Neural cell (in vitro differentiated cells): ENCODE measurements around the gene ABI2. TPM values are rescaled to one million over a fixed set of nuclear protein-coding genes. Genes with fewer than 3 reads are reported as not detected.

Experiments
- H2AFZ ChIP-seq: fragments of 200-600, 300-800 bp; sonication (generic), shearing (Covaris generic); 2 replicates; pipeline ENCODE4 v1.6.0; 2014; ENCODE audit warnings: low read depth, mild to moderate bottlenecking, antibody characterized with exemption, low read length, moderate library complexity
- H3F3A ChIP-seq: fragments of 200-600 bp; shearing (Covaris generic); 2 replicates; pipeline ENCODE4 v1.6.1; 2016; ENCODE audit warnings: mild to moderate bottlenecking, moderate library complexity, mixed read lengths, antibody characterized with exemption, low read length; ENCODE audit not compliant: insufficient read depth, poor library complexity, severe bottlenecking
- H3K27ac ChIP-seq: fragments of 200-600, 300-800 bp; sonication (generic), shearing (Covaris generic); 2 replicates; pipeline ENCODE4 v1.5.1; 2014; ENCODE audit warnings: mild to moderate bottlenecking, low read length, moderate library complexity
- H3K27me3 ChIP-seq: fragments of 300-800, 200-600 bp; sonication (generic), shearing (Covaris generic); 2 replicates; pipeline ENCODE4 v1.6.0; 2014; ENCODE audit warnings: mild to moderate bottlenecking, low read depth, low read length, moderate library complexity; ENCODE audit not compliant: insufficient read depth
- H3K36me3 ChIP-seq: fragments of 300-800, 200-600 bp; sonication (generic), shearing (Covaris generic); 2 replicates; pipeline ENCODE4 v1.5.1; 2014; ENCODE audit warnings: mild to moderate bottlenecking, antibody characterized with exemption, low read length, moderate library complexity; ENCODE audit not compliant: insufficient read depth
- H3K4me2 ChIP-seq: fragments of 300-800, 200-600 bp; sonication (generic), shearing (Covaris generic); 2 replicates; pipeline ENCODE4 v1.6.0; 2014; ENCODE audit warnings: mild to moderate bottlenecking, low read length
- H3K4me3 ChIP-seq: fragments of 300-800, 200-600 bp; sonication (generic), shearing (Covaris generic); 2 replicates; pipeline ENCODE4 v1.5.1; 2014; ENCODE audit warnings: mild to moderate bottlenecking, low read length, moderate library complexity
- H3K79me2 ChIP-seq: fragments of 200-600 bp; shearing (Covaris generic); replicated peaks from 2 replicates; pipeline ENCODE4 v1.6.0; 2014; ENCODE audit warnings: mild to moderate bottlenecking, low read length, moderate library complexity; ENCODE audit not compliant: insufficient read depth
- H3K9ac ChIP-seq: fragments of 300-800, 200-600 bp; sonication (generic), shearing (Covaris generic); 2 replicates; pipeline ENCODE4 v1.6.1; 2016; ENCODE audit warnings: mild to moderate bottlenecking, low read length, mixed read lengths
- H3K9me2 ChIP-seq: fragments of 200-600 bp; shearing (Covaris generic); 2 replicates; pipeline ENCODE4 v1.6.1; 2016; ENCODE audit warnings: mild to moderate bottlenecking, low read length, mixed read lengths; ENCODE audit not compliant: insufficient read depth
- H3K9me3 ChIP-seq: fragments of 200-600, 300-800 bp; sonication (generic), shearing (Covaris generic); 2 replicates; pipeline ENCODE4 v1.6.1; 2016; ENCODE audit warnings: mild to moderate bottlenecking, mixed run types, low read length, moderate library complexity, mixed read lengths
- H4K20me1 ChIP-seq: fragments of 200-600 bp; shearing (Covaris generic); 2 replicates; pipeline ENCODE4 v1.6.1; 2016; ENCODE audit warnings: mild to moderate bottlenecking, mixed run types; ENCODE audit not compliant: insufficient read depth
- EP300 ChIP-seq: fragments of 450-650 bp; conservative IDR thresholded peaks from 2 replicates; pipeline ENCODE4 v1.6.1; 2014; ENCODE audit warnings: antibody characterized with exemption, mild to moderate bottlenecking, moderate library complexity; ENCODE audit not compliant: poor library complexity, severe bottlenecking
- EZH2 ChIP-seq: fragments of 200-600, 300-800 bp; shearing (Covaris generic), sonication (generic); IDR thresholded peaks from 2 replicates; pipeline ENCODE4 v1.6.1; 2014; ENCODE audit warnings: antibody characterized with exemption, low read length, borderline replicate concordance, mild to moderate bottlenecking; ENCODE audit not compliant: insufficient read depth, poor library complexity, severe bottlenecking
- MXI1 ChIP-seq: fragments of 450-650 bp; conservative IDR thresholded peaks from 2 replicates; pipeline ENCODE4 v1.6.1; 2014; ENCODE audit warnings: antibody characterized with exemption, mild to moderate bottlenecking; ENCODE audit not compliant: poor library complexity, severe bottlenecking
- POLR2AphosphoS5 ChIP-seq: IDR thresholded peaks from 2 replicates; pipeline ENCODE4 v1.6.1; 2012
- RAD21 ChIP-seq: fragments of 450-650 bp; conservative IDR thresholded peaks from 2 replicates; pipeline ENCODE4 v1.6.1; 2014; ENCODE audit warnings: antibody characterized with exemption, mild to moderate bottlenecking, moderate library complexity
- REST ChIP-seq: IDR thresholded peaks from 2 replicates; pipeline ENCODE4 v1.6.1; 2012; ENCODE audit warnings: borderline replicate concordance
- SMC3 ChIP-seq: fragments of 450-650 bp; conservative IDR thresholded peaks from 2 replicates; pipeline ENCODE4 v1.6.1; 2014; ENCODE audit warnings: antibody characterized with exemption, mild to moderate bottlenecking, moderate library complexity; ENCODE audit not compliant: poor library complexity
- TAF1 ChIP-seq: IDR thresholded peaks from 2 replicates; pipeline ENCODE4 v1.6.1; 2012; ENCODE audit warnings: low read depth
- polyA plus RNA-seq: library from polyadenylated mRNA; depleted of rRNA; stranded (reverse); fragments of >200 nt; gene quantifications from 2 replicates; pipeline ENCODE4 v1.2.3, GENCODE V29; 2014
- TF ChIP-seq, protein P1 (sequence below): fragments of 450-650 bp; IDR thresholded peaks from 2 replicates; pipeline ENCODE4 v1.5.1; 2014; ENCODE audit warnings: antibody characterized with exemption, mild to moderate bottlenecking, moderate library complexity; ENCODE audit not compliant: poor library complexity, severe bottlenecking

ABI2 gene
- polyA plus RNA-seq, 1 donor from 2014 or later: 128 TPM

- H3K9me2 ChIP-seq: no peaks in the 10 kb centered on the region
- H3K9me3 ChIP-seq: no peaks in the 10 kb centered on the region
- TF ChIP-seq RAD21 (no peak), EP300 (no peak), POLR2AphosphoS5 (no peak), REST (no peak), EZH2 (no peak), SMC3 (no peak), TAF1 (no peak), MXI1 (no peak)
- TF ChIP-seq, protein P1, sequence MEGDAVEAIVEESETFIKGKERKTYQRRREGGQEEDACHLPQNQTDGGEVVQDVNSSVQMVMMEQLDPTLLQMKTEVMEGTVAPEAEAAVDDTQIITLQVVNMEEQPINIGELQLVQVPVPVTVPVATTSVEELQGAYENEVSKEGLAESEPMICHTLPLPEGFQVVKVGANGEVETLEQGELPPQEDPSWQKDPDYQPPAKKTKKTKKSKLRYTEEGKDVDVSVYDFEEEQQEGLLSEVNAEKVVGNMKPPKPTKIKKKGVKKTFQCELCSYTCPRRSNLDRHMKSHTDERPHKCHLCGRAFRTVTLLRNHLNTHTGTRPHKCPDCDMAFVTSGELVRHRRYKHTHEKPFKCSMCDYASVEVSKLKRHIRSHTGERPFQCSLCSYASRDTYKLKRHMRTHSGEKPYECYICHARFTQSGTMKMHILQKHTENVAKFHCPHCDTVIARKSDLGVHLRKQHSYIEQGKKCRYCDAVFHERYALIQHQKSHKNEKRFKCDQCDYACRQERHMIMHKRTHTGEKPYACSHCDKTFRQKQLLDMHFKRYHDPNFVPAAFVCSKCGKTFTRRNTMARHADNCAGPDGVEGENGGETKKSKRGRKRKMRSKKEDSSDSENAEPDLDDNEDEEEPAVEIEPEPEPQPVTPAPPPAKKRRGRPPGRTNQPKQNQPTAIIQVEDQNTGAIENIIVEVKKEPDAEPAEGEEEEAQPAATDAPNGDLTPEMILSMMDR: no peak
- H3K9ac ChIP-seq: no peak overlapping the region
- no peak overlapping the region for H3K27ac ChIP-seq
- peaks cover 75% of the 10 kb centered on the region for H3K79me2 ChIP-seq
- H3K4me3 ChIP-seq: no peak overlapping the region
- H4K20me1 ChIP-seq: peaks cover 7% of the 10 kb centered on the region
- H2AFZ ChIP-seq: no peak overlapping the region
- H3K36me3 ChIP-seq: no peaks in the 10 kb centered on the region
- no peaks in the 10 kb centered on the region for H3K27me3 ChIP-seq
- no peak overlapping the region for H3K4me2 ChIP-seq
- H3F3A ChIP-seq: no peaks in the 10 kb centered on the region
Observed at GRCh38 chr2:203354966-203355365, 26.8 kb downstream of the ABI2 start.

GRCh38 chr2:203359450-203359849 is 31.3 kb downstream of the ABI2 start:
- no peak overlapping the region for H3K4me2 ChIP-seq
- TF ChIP-seq EP300: no peak
- TF ChIP-seq SMC3: no peak
- TF ChIP-seq REST: no peak
- TF ChIP-seq EZH2: no peak
- TF ChIP-seq, protein P1: no peak
- TF ChIP-seq POLR2AphosphoS5: no peak
- H3K9ac ChIP-seq: no peak overlapping the region
- no peaks in the 10 kb centered on the region for H3K27me3 ChIP-seq
- no peak overlapping the region for H2AFZ ChIP-seq
- H3K36me3 ChIP-seq: no peaks in the 10 kb centered on the region
- H3K27ac ChIP-seq: no peak overlapping the region
- no peak overlapping the region for H3K4me3 ChIP-seq
- no peaks in the 10 kb centered on the region for H3K9me3 ChIP-seq
- no peaks in the 10 kb centered on the region for H3K9me2 ChIP-seq
- no peaks in the 10 kb centered on the region for H3F3A ChIP-seq
- peaks cover 4% of the 10 kb centered on the region for H4K20me1 ChIP-seq
- H3K79me2 ChIP-seq: peaks cover 54% of the 10 kb centered on the region
